MM.1S (cell line): ENCODE data around the gene PLCXD1.
"Not testable (repeated sequence)": the region's sequence is repeated elsewhere in the genome, so short reads cannot be mapped to it uniquely, and the experiment has no call there.

Experiments used
- EZH2 ChIP-seq: fragments of 300-600 bp; sonication (generic); optimal IDR thresholded peaks from 2 replicates; pipeline ENCODE3; 2017; ENCODE audit warnings: low read depth, mild to moderate bottlenecking, antibody characterized with exemption, low read length, mixed read lengths
- TF ChIP-seq, protein P1 (sequence below): fragments of 300-600 bp; sonication (generic); IDR thresholded peaks from 2 replicates; pipeline ENCODE4 v1.5.1; 2016; ENCODE audit warnings: antibody characterized with exemption, low read length, mixed read lengths

DNA sequence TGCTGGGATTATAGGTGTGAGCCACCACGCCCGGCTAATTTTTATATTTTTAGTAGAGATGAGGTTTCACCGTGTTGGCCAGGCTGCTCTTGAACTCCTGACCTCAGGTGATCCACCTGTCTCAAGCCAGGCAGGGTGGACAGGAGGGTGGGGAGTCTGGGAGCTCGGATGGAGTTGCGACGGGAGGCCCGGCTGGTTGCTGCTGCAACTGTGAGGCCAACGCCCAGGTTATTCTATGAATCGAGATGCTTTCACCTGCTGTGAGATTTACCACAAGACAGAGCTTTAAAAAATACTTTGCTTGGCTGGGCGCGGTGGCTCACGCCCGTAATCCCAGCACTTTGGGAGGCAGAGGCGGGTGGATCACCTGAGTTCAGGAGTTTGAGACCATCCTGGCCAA is 24.1 kb upstream of the PLCXD1 start:
- TF ChIP-seq, protein P1, sequence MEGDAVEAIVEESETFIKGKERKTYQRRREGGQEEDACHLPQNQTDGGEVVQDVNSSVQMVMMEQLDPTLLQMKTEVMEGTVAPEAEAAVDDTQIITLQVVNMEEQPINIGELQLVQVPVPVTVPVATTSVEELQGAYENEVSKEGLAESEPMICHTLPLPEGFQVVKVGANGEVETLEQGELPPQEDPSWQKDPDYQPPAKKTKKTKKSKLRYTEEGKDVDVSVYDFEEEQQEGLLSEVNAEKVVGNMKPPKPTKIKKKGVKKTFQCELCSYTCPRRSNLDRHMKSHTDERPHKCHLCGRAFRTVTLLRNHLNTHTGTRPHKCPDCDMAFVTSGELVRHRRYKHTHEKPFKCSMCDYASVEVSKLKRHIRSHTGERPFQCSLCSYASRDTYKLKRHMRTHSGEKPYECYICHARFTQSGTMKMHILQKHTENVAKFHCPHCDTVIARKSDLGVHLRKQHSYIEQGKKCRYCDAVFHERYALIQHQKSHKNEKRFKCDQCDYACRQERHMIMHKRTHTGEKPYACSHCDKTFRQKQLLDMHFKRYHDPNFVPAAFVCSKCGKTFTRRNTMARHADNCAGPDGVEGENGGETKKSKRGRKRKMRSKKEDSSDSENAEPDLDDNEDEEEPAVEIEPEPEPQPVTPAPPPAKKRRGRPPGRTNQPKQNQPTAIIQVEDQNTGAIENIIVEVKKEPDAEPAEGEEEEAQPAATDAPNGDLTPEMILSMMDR = not testable (repeated sequence)
- not testable (repeated sequence) for TF ChIP-seq EZH2
